ENCODE results near the gene QRSL1.

GRCh38 chr6:106611030-106611429 lies 18.3 kb upstream of the QRSL1 start:
- TF ChIP-seq ARNT (IDR thresholded peaks at IDR 0.05) (no peak), NFRKB (IDR thresholded peaks at IDR 0.05) (no peak), BHLHE40 (IDR thresholded peaks at IDR 0.05; ENCODE audit: borderline replicate concordance) (no peak), FOXA1 (IDR thresholded peaks at IDR 0.05) (no peak), SUZ12 (IDR thresholded peaks at IDR 0.05) (no peak), LEF1 (IDR thresholded peaks at IDR 0.05; ENCODE audit: borderline replicate concordance) (no peak), ELF4 (IDR thresholded peaks at IDR 0.05) (no peak), L3MBTL2 (conservative IDR thresholded peaks at IDR 0.05) (no peak), SP1 (IDR thresholded peaks at IDR 0.05) (no peak), PKNOX1 (IDR thresholded peaks at IDR 0.05) (no peak), HDGF (IDR thresholded peaks at IDR 0.05; ENCODE audit: borderline replicate concordance) (no peak)
